ENCODE data around the gene CLMP.
A peak's percentile ranks its signal among the peaks of the same experiment; 100 is the strongest.
"Not testable (repeated sequence)": the region's sequence is repeated elsewhere in the genome, so short reads cannot be mapped to it uniquely, and the experiment has no call there.

CLMP gene

GRCh38 chr11:123082977-123083376 lies 112.1 kb downstream of the CLMP start:
- no peak for DNase-seq (ENCODE audit: low spot score)

GRCh38 chr11:123080015-123080414 lies 115.0 kb downstream of the CLMP start:
- DNase-seq (ENCODE audit: low spot score) = no peak

- no peak for DNase-seq (ENCODE audit: low spot score)
Measured at GRCh38 chr11:123076484-123076883, 118.6 kb downstream of the CLMP start.

- DNase-seq (ENCODE audit: low spot score) = no peak
Measured at GRCh38 chr11:123073343-123074057, 121.5 kb downstream of the CLMP start.

GRCh38 chr11:123072762-123073161 lies 122.3 kb downstream of the CLMP start:
- no peak for DNase-seq (ENCODE audit: low spot score)

GRCh38 chr11:123072332-123072761 lies 122.7 kb downstream of the CLMP start:
- no peak for DNase-seq (ENCODE audit: low spot score)

GRCh38 chr11:123069908-123070821 lies 124.9 kb downstream of the CLMP start:
- DNase-seq (ENCODE audit: low spot score) = peak; percentile 82

GRCh38 chr11:123065621-123066020 lies 129.4 kb downstream of the CLMP start:
- DNase-seq (ENCODE audit: low spot score) = no peak

GRCh38 chr11:123063826-123064657 lies 131.0 kb downstream of the CLMP start:
- peak; percentile 55 for DNase-seq (ENCODE audit: low spot score)

GRCh38 chr11:123062892-123063825 lies 131.9 kb downstream of the CLMP start:
- no peak for DNase-seq (ENCODE audit: low spot score)

- peak; percentile 99 for DNase-seq (ENCODE audit: low spot score)
Measured at GRCh38 chr11:123062158-123062891, 132.7 kb downstream of the CLMP start.

GRCh38 chr11:123061403-123062157 lies 133.5 kb downstream of the CLMP start, which contains the start of gene HSPA8:
Gene HSPA8, minus strand, starts transcription at chr11:123062136. Its CDS starts 812 bp downstream, at chr11:123061324.
- DNase-seq (ENCODE audit: low spot score) = peak; percentile 72

GRCh38 chr11:123060277-123061000 lies 134.6 kb downstream of the CLMP start:
- no peak for DNase-seq (ENCODE audit: low spot score)

- DNase-seq (ENCODE audit: low spot score) = not testable (repeated sequence)
Measured at GRCh38 chr11:123059041-123059920, 135.8 kb downstream of the CLMP start.

- no peak for DNase-seq (ENCODE audit: low spot score)
Measured at GRCh38 chr11:123057661-123058305, 137.3 kb downstream of the CLMP start.

- no peak for DNase-seq (ENCODE audit: low spot score)
Measured at GRCh38 chr11:123056835-123057491, 138.1 kb downstream of the CLMP start.
